ENCODE data around the gene TTBK2.

DNA sequence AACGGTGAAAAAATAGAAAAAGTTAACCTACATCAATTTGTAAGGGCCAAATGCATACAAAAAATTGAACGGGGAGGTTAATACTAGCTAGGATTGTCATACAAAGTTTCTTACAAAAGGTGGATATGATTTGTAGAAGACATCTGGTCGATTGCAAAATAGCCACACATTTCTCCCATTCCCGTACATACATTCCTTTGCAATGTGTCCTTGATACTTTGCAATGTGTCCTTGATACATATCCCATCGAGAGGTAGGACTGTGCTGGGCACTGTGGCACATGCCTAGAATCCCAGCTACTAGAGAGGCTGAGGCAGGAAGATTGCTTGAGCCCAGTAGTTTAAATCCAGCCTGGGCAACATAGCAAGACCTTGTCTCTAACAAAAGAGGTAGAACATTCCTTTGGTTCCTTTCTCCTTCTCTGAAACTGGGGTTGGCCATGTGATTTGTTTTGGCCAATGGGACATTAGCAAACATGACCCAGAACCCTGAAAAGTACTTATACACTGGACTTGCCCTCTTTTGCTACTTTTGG, 9.5 kb downstream of the TTBK2 start:
- TF ChIP-seq, protein P1, sequence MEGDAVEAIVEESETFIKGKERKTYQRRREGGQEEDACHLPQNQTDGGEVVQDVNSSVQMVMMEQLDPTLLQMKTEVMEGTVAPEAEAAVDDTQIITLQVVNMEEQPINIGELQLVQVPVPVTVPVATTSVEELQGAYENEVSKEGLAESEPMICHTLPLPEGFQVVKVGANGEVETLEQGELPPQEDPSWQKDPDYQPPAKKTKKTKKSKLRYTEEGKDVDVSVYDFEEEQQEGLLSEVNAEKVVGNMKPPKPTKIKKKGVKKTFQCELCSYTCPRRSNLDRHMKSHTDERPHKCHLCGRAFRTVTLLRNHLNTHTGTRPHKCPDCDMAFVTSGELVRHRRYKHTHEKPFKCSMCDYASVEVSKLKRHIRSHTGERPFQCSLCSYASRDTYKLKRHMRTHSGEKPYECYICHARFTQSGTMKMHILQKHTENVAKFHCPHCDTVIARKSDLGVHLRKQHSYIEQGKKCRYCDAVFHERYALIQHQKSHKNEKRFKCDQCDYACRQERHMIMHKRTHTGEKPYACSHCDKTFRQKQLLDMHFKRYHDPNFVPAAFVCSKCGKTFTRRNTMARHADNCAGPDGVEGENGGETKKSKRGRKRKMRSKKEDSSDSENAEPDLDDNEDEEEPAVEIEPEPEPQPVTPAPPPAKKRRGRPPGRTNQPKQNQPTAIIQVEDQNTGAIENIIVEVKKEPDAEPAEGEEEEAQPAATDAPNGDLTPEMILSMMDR (IDR thresholded peaks at IDR 0.05 in 2 of 3, conservative IDR thresholded peaks at IDR 0.05 in 1 of 3; ENCODE audit: borderline replicate concordance in 1 of 3, insufficient read depth in 1 of 3, low read depth in 2 of 3, low read length in 2 of 3): no peak
- no peak for TF ChIP-seq TCF7L2 (IDR thresholded peaks at IDR 0.05; ENCODE audit: borderline replicate concordance, extremely low read depth, insufficient read depth, insufficient read length)
- TF ChIP-seq, protein P2, sequence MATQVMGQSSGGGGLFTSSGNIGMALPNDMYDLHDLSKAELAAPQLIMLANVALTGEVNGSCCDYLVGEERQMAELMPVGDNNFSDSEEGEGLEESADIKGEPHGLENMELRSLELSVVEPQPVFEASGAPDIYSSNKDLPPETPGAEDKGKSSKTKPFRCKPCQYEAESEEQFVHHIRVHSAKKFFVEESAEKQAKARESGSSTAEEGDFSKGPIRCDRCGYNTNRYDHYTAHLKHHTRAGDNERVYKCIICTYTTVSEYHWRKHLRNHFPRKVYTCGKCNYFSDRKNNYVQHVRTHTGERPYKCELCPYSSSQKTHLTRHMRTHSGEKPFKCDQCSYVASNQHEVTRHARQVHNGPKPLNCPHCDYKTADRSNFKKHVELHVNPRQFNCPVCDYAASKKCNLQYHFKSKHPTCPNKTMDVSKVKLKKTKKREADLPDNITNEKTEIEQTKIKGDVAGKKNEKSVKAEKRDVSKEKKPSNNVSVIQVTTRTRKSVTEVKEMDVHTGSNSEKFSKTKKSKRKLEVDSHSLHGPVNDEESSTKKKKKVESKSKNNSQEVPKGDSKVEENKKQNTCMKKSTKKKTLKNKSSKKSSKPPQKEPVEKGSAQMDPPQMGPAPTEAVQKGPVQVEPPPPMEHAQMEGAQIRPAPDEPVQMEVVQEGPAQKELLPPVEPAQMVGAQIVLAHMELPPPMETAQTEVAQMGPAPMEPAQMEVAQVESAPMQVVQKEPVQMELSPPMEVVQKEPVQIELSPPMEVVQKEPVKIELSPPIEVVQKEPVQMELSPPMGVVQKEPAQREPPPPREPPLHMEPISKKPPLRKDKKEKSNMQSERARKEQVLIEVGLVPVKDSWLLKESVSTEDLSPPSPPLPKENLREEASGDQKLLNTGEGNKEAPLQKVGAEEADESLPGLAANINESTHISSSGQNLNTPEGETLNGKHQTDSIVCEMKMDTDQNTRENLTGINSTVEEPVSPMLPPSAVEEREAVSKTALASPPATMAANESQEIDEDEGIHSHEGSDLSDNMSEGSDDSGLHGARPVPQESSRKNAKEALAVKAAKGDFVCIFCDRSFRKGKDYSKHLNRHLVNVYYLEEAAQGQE (IDR thresholded peaks at IDR 0.05; ENCODE audit: low read depth): no peak
- TF ChIP-seq POLR2A (IDR thresholded peaks at IDR 0.05; ENCODE audit: borderline replicate concordance, extremely low read depth, insufficient read depth, insufficient read length): no peak
- no peak for TF ChIP-seq EZH2phosphoT487 (IDR thresholded peaks at IDR 0.05; ENCODE audit: borderline replicate concordance)
